Neural progenitor cell (in vitro differentiated cells): Measurements from ENCODE around the gene MYH15.

Experiments used
- CTCF ChIP-seq: fragments of 200-600 bp; sonication (generic); IDR thresholded peaks from 2 replicates; pipeline ENCODE4 v1.5.1; 2017; ENCODE audit warnings: antibody characterized with exemption, mild to moderate bottlenecking
- EZH2 ChIP-seq: fragments of 200-600 bp; sonication (generic); IDR thresholded peaks from 2 replicates; pipeline ENCODE4 v1.6.1; 2017; ENCODE audit warnings: antibody characterized with exemption, mild to moderate bottlenecking, moderate library complexity
- EZH2phosphoT487 ChIP-seq: fragments of 200-600 bp; sonication (generic); IDR thresholded peaks from 2 replicates; pipeline ENCODE4 v1.6.1; 2017; ENCODE audit warnings: antibody characterized with exemption

DNA sequence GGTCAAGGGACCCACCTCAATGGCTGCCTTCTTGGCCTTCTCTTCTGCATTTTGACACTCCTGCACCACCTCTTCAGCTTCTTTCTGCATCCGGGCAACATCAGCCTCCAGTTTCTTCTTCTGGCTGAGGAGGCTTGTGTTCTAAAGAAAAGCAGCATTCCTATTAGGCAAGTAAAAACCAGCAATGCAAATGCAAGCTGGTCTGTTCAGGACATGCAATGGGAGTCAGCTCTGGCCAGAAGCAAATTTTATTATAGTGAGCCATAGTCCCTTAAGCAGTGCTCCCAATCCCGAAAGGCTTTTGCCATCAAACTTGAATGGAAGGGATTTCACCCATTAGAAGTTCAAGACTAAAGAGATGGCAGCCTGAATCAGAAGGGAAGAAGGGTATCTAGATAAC is 116.4 kb downstream of the MYH15 start:
- TF ChIP-seq CTCF (no peak), EZH2phosphoT487 (no peak), EZH2 (no peak)
